ENCODE results near the gene SUSD1. TPM values are rescaled to one million over a fixed set of nuclear protein-coding genes. Genes with fewer than 3 reads are reported as not detected.
A peak's percentile ranks its signal among the peaks of the same experiment; 100 is the strongest.

Gene SUSD1
- total RNA-seq, 1 experiment from 2014 or later, result 7.9 TPM

GRCh38 chr9:112119225-112120029 lies 55.7 kb downstream of the SUSD1 start:
- ChIA-PET CTCF (interaction anchor here (0.9 to 1.4 kb wide), 3 partner anchors 9 to 588 kb away, joined by 3 to 6 read pairs (median 4); partner anchors contain the start of gene PTBP3), RAD21 (ENCODE audit: low non-redundant PET in 1 of 2, low total read pairs in 2 of 2, uncharacterized antibody in 2 of 2, unreplicated experiment in 2 of 2) (interaction anchor here in 1 of 2 experiments (0.5 kb wide), 1 partner anchor 70 kb away, joined by 4 read pairs; no protein-coding TSS in a partner anchor), POLR2A (interaction anchor here (1.4 to 1.5 kb wide), 2 partner anchors 258 to 260 kb away, joined by 3 to 5 read pairs; partner anchors contain the start of gene HSDL2)
- Histone ChIP-seq H3K79me2 (ENCODE audit: insufficient read depth, low read length) (no peaks in the 10 kb centered on the region), H3K4me2 (ENCODE audit: low read length) (peak overlapping the region; percentile 74), H3K27ac (ENCODE audit: low read depth, low read length) (peak overlapping the region; percentile 70), H3K9ac (ENCODE audit: low read length) (peak overlapping the region; percentile 35), H3K9me2 (ENCODE audit: insufficient read depth) (no peaks in the 10 kb centered on the region), H2AFZ (ENCODE audit: low read depth, low read length, poor library complexity, severe bottlenecking) (no peak overlapping the region), H3K9me3 (ENCODE audit: control insufficient read depth in 1 of 2, insufficient read depth in 1 of 2, low read depth in 1 of 2, low read length in 2 of 2) (no peaks in the 10 kb centered on the region), H3K36me3 (ENCODE audit: control insufficient read depth in 1 of 2, insufficient read depth in 2 of 2, low read length in 2 of 2) (no peaks in the 10 kb centered on the region), H3K4me1 (ENCODE audit: control insufficient read depth in 1 of 2, insufficient read depth in 2 of 2, low read length in 2 of 2) (peaks cover 31 to 34% of the 10 kb centered on the region in 2 experiments), H4K20me1 (ENCODE audit: insufficient read depth) (no peaks in the 10 kb centered on the region), H3K27me3 (ENCODE audit: insufficient read depth, low read length) (no peaks in the 10 kb centered on the region), H3K4me3 (replicated peaks in 1 of 2; ENCODE audit: low read depth in 1 of 2, low read length in 2 of 2) (peak overlapping the region in 1 of 2 experiments; percentile 36; a peak in 2 of 4 replicates)
- DNase-seq (ENCODE audit: low read depth, low spot score) (peak; percentile 85), ATAC-seq (peak; percentile 86)
- intact Hi-C loops (cut with micrococcal nuclease), result no loop called here
- no TSS peak for BruUV-seq (replicated peaks)
- TF ChIP-seq POLR2AphosphoS5 (IDR thresholded peaks at IDR 0.05; ENCODE audit: low read depth, low read length) (peak; percentile 67; the same call in 1 of the 2 replicates), FOSL1 (IDR thresholded peaks at IDR 0.05; ENCODE audit: low read depth) (peak; percentile 87), EGR1 (IDR thresholded peaks at IDR 0.05; ENCODE audit: low read depth) (peak; percentile 46; the same call in 1 of the 2 replicates), CEBPB (IDR thresholded peaks at IDR 0.05; ENCODE audit: low read depth) (peak; percentile 99), JUND (IDR thresholded peaks at IDR 0.05) (peak; percentile 96), CBX3 (IDR thresholded peaks at IDR 0.05; ENCODE audit: low read depth) (peak; percentile 94), YY1 (IDR thresholded peaks at IDR 0.05; ENCODE audit: extremely low read depth, insufficient replicate concordance, low read depth, low read length) (no peak), ZBTB33 (IDR thresholded peaks at IDR 0.05; ENCODE audit: extremely low read depth, insufficient replicate concordance, low read length) (no peak), RAD21 (IDR thresholded peaks at IDR 0.05; ENCODE audit: low read depth) (peak; percentile 35; the same call in 1 of the 2 replicates), SP1 (IDR thresholded peaks at IDR 0.05; ENCODE audit: low read depth) (peak; percentile 97), SRF (IDR thresholded peaks at IDR 0.05; ENCODE audit: low read depth) (peak; percentile 74), REST (IDR thresholded peaks at IDR 0.05; ENCODE audit: low read depth) (no peak), SIN3A (IDR thresholded peaks at IDR 0.05; ENCODE audit: low read depth) (peak; percentile 89; the same call in 1 of the 2 replicates), ZNF274 (IDR thresholded peaks at IDR 0.05; ENCODE audit: low read depth, low read length) (no peak), CTCF (IDR thresholded peaks at IDR 0.05 in 2 of 3, conservative IDR thresholded peaks at IDR 0.05 in 1 of 3; ENCODE audit: borderline replicate concordance in 1 of 3, insufficient read depth in 1 of 3, low read depth in 2 of 3, low read length in 2 of 3) (no peak), ELF1 (IDR thresholded peaks at IDR 0.05; ENCODE audit: borderline replicate concordance, low read depth) (no peak), MAX (IDR thresholded peaks at IDR 0.05) (peak; percentile 85)
- TF ChIP-seq, protein P1, sequence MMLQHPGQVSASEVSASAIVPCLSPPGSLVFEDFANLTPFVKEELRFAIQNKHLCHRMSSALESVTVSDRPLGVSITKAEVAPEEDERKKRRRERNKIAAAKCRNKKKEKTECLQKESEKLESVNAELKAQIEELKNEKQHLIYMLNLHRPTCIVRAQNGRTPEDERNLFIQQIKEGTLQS (IDR thresholded peaks at IDR 0.05), result 0 out of 2 replicates have a peak, but pooled peaks have one; percentile 71

Measured in HCT116 (cell line).